GM23248 (cell line): ENCODE data around the gene IGSF5.

Source experiments
- EZH2 ChIP-seq: fragments of 200-600 bp; sonication (generic); IDR thresholded peaks from 2 replicates; pipeline ENCODE4 v1.6.1; 2018; ENCODE audit warnings: antibody characterized with exemption, mild to moderate bottlenecking; ENCODE audit not compliant: insufficient read depth, poor library complexity, severe bottlenecking
- EZH2phosphoT487 ChIP-seq: fragments of 200-600 bp; sonication (generic); IDR thresholded peaks from 2 replicates; pipeline ENCODE4 v1.6.1; 2018; ENCODE audit warnings: antibody characterized with exemption, moderate library complexity, mild to moderate bottlenecking, low read depth; ENCODE audit not compliant: insufficient read depth

GRCh38 chr21:39805983-39806382 is 61.0 kb downstream of the IGSF5 start:
- no peak for TF ChIP-seq EZH2
- TF ChIP-seq EZH2phosphoT487: no peak
